ENCODE results near the gene WDR88.
"Not testable (repeated sequence)": the region's sequence is repeated elsewhere in the genome, so short reads cannot be mapped to it uniquely, and the experiment has no call there.

The WDR88 gene

GRCh38 chr19:33132021-33132420 lies at the start of gene WDR88:
Gene WDR88, plus strand, starts transcription at chr19:33132114. Its CDS starts 56 bp downstream, at chr19:33132170.
- no peak for DNase-seq (ENCODE audit: low read depth)

GRCh38 chr19:33085570-33086128 lies 46.3 kb upstream of the WDR88 start:
- no peak for DNase-seq (ENCODE audit: low read depth)

- no peak for DNase-seq (ENCODE audit: low read depth)
Measured at GRCh38 chr19:33086955-33087354, 45.0 kb upstream of the WDR88 start.

GRCh38 chr19:33089010-33089409 lies 42.9 kb upstream of the WDR88 start:
- DNase-seq (ENCODE audit: low read depth), result no peak

GRCh38 chr19:33090179-33090578 lies 41.7 kb upstream of the WDR88 start:
- no peak for DNase-seq (ENCODE audit: low read depth)

GRCh38 chr19:33093420-33094210 lies 38.3 kb upstream of the WDR88 start:
- no peak for DNase-seq (ENCODE audit: low read depth)

- DNase-seq (ENCODE audit: low read depth), result no peak
Measured at GRCh38 chr19:33094436-33095067, 37.4 kb upstream of the WDR88 start.

- DNase-seq (ENCODE audit: low read depth), result no peak
Measured at GRCh38 chr19:33096005-33096404, 35.9 kb upstream of the WDR88 start.

- DNase-seq (ENCODE audit: low read depth), result no peak
Measured at GRCh38 chr19:33098055-33098534, 33.8 kb upstream of the WDR88 start.

GRCh38 chr19:33100894-33101644 lies 30.8 kb upstream of the WDR88 start:
- no peak for DNase-seq (ENCODE audit: low read depth)

GRCh38 chr19:33102893-33103292 lies 29.0 kb upstream of the WDR88 start:
- DNase-seq (ENCODE audit: low read depth), result no peak

- no peak for DNase-seq (ENCODE audit: low read depth)
Measured at GRCh38 chr19:33108161-33108560, 23.8 kb upstream of the WDR88 start.

GRCh38 chr19:33110137-33110910 lies 21.6 kb upstream of the WDR88 start:
- DNase-seq (ENCODE audit: low read depth), result peak; percentile 50

GRCh38 chr19:33111587-33111986 lies 20.3 kb upstream of the WDR88 start:
- no peak for DNase-seq (ENCODE audit: low read depth)

GRCh38 chr19:33114312-33114711 lies 17.6 kb upstream of the WDR88 start:
- no peak for DNase-seq (ENCODE audit: low read depth)

- DNase-seq (ENCODE audit: low read depth), result no peak
Measured at GRCh38 chr19:33117501-33117900, 14.4 kb upstream of the WDR88 start.

- DNase-seq (ENCODE audit: low read depth), result no peak
Measured at GRCh38 chr19:33118643-33119042, 13.3 kb upstream of the WDR88 start.

GRCh38 chr19:33124207-33125098 lies 7.5 kb upstream of the WDR88 start:
- no peak for DNase-seq (ENCODE audit: low read depth)

GRCh38 chr19:33125929-33126388 lies 6.0 kb upstream of the WDR88 start:
- DNase-seq (ENCODE audit: low read depth), result peak; percentile 70

GRCh38 chr19:33126712-33127111 lies 5.2 kb upstream of the WDR88 start:
- not testable (repeated sequence) for DNase-seq (ENCODE audit: low read depth)
